Spleen (tissue), 11 donors: ENCODE data around the gene TMEM186. TPM values are rescaled to one million over a fixed set of nuclear protein-coding genes. Genes with fewer than 3 reads are reported as not detected.
"Not testable (repeated sequence)": the region's sequence is repeated elsewhere in the genome, so short reads cannot be mapped to it uniquely, and the experiment has no call there.

Experiments
- DNase-seq: peaks from one replicate; pipeline ENCODE4 v3.0.0-alpha.2; 2020
- H3K27ac ChIP-seq, 8 donors: fragments of 200-600 bp; sonication (generic) in 7 of 8; 1 replicate in 4 of 8; 2 replicates in 4 of 8; pipeline versions ENCODE4 v1.5.0 to v1.8.0; 2016 to 2021; ENCODE audit warnings: inconsistent platforms in 4 of 8, mild to moderate bottlenecking in 4 of 8, moderate library complexity in 1 of 8
- H3K27me3 ChIP-seq, 7 donors: fragments of 200-600 bp; sonication (generic) in 6 of 7; replicated peaks in 1 of 7; 1 replicate in 4 of 7; 2 replicates in 3 of 7; pipeline versions ENCODE4 v1.5.0 to v1.8.0; 2016 to 2021; ENCODE audit warnings: inconsistent platforms in 3 of 7, mild to moderate bottlenecking in 1 of 7
- H3K36me3 ChIP-seq, 6 donors: fragments of 200-600 bp; sonication (generic) in 5 of 6; 1 replicate in 4 of 6; 2 replicates in 2 of 6; pipeline versions ENCODE4 v1.5.0 to v1.8.0; 2016 to 2021; ENCODE audit warnings: inconsistent platforms in 2 of 6
- H3K4me1 ChIP-seq, 6 donors: fragments of 200-600 bp; sonication (generic) in 5 of 6; 1 replicate in 3 of 6; 2 replicates in 3 of 6; pipeline versions ENCODE4 v1.5.0 to v1.8.0; 2016 to 2021; ENCODE audit warnings: inconsistent platforms in 3 of 6
- H3K4me3 ChIP-seq, 8 donors: fragments of 200-600 bp; sonication (generic) in 7 of 8; 1 replicate in 4 of 8; 2 replicates in 4 of 8; pipeline versions ENCODE4 v1.5.0 to v1.8.0; 2016 to 2021; ENCODE audit warnings: inconsistent platforms in 4 of 8, mild to moderate bottlenecking in 4 of 8, moderate library complexity in 2 of 8
- H3K9me3 ChIP-seq, 8 donors: fragments of 200-600 bp; sonication (generic) in 7 of 8; 1 replicate in 4 of 8; 2 replicates in 4 of 8; pipeline versions ENCODE4 v1.5.0 to v1.8.0; 2016 to 2021; ENCODE audit warnings: inconsistent platforms in 4 of 8
- CTCF ChIP-seq, 11 experiments: fragments of 200-600 bp in 7 of 11; fragments of 450-650 bp in 4 of 11; sonication (generic) in 4 of 11; IDR thresholded peaks in 8 of 11; conservative IDR thresholded peaks in 3 of 11; 1 replicate in 7 of 11; 2 replicates in 4 of 11; pipeline versions ENCODE4 v1.4.0 to v1.8.0; 2016 to 2021; ENCODE audit warnings: antibody characterized with exemption in 11 of 11, inconsistent platforms in 4 of 11, mild to moderate bottlenecking in 1 of 11
- POLR2A ChIP-seq, 3 donors: fragments of 450-650 bp; IDR thresholded peaks; one replicate each; pipeline ENCODE4 v1.5.1; 2017; ENCODE audit warnings: antibody characterized with exemption in 3 of 3, mild to moderate bottlenecking in 1 of 3
- POLR2AphosphoS5 ChIP-seq, 3 donors: sonication (generic); formaldehyde crosslinking; IDR thresholded peaks; one replicate each; pipeline ENCODE4 v1.5.1; 2017; ENCODE audit warnings: antibody characterized with exemption in 3 of 3
- WGBS, 5 donors: extraction: QIAGEN DNeasy Blood & Tissue Kit in 3 of 5; methylation state at CpG; one replicate each; pipeline versions ENCODE4 v1.1.5 to v1.1.7; 2013 to 2018; 5-methylcytosine and 5-hydroxymethylcytosine counted together
- intact Hi-C: fragments of 100-400 bp; cut with DNase I; formaldehyde crosslinking; loops from one replicate; pipeline ENCODE4 v1.15.0; 2023; ENCODE audit warnings: low total_unique reads
- polyA plus RNA-seq, 3 donors: library from polyadenylated mRNA; stranded (reverse); fragments of 200-250 nt; gene quantifications; one replicate each; pipeline ENCODE4 v1.2.1, GENCODE V29; 2013
- total RNA-seq, 7 donors: library from RNA; depleted of rRNA in 3 of 7; stranded (reverse); fragments of >200 nt in 3 of 7; fragmentation: NEBNext Ultra II Directional in 4 of 7; extraction: Animal tissue kit (Norgen Biotek cat#: 25700) in 4 of 7; gene quantifications; one replicate each; pipeline versions ENCODE4 v1.1.0 to v1.2.1, GENCODE V29; 2016 to 2021
- donor health status: healthy with polysubstance abuse.
- donor health status: DM: no; HTN: no; CAD: no; lungs with moderate emphysema.
- donor health status: DM: no; HTN: no; CAD: no.
- donor health status: Bipolar disorder and iron deficiency.
- donor health status: healthy.
- donor health status: DM: no; HTN: no; CAD: no.
- donor health status: DM: yes; HTN: yes; CAD: no.

The TMEM186 gene
- total and polyA plus RNA-seq, 10 donors: 5.8 to 13.3 (median 8.7) TPM

- no peaks in the 10 kb centered on the region for H3K9me3 ChIP-seq
- H3K4me3 ChIP-seq: no peak overlapping the region
- TF ChIP-seq CTCF (IDR thresholded peaks at IDR 0.05 in 8 of 11, conservative IDR thresholded peaks at IDR 0.05 in 3 of 11): no peak
- no peak for TF ChIP-seq POLR2AphosphoS5 (IDR thresholded peaks at IDR 0.05)
- no peak for TF ChIP-seq POLR2A (IDR thresholded peaks at IDR 0.05)
- no peak for DNase-seq
- 84 to 93% (median 90%) methylated on average over 6 of the region's 6 CpGs for WGBS, 5 donors
- H3K4me1 ChIP-seq: peaks cover 4 to 23% (median 13%) of the 10 kb centered on the region in 6 donors
- H3K27me3 ChIP-seq: no peaks in the 10 kb centered on the region
- no peak overlapping the region for H3K27ac ChIP-seq
- intact Hi-C loops: no loop called here
- peaks cover 10 to 88% (median 76%) of the 10 kb centered on the region in 6 donors for H3K36me3 ChIP-seq
Measured at GRCh38 chr16:8804313-8804712, 6.9 kb upstream of the TMEM186 start.

GRCh38 chr16:8803733-8804132 lies 6.3 kb upstream of the TMEM186 start:
- H3K4me1 ChIP-seq: peaks cover 10 to 29% (median 19%) of the 10 kb centered on the region in 6 donors
- WGBS, 5 donors: 89 to 95% (median 93%) methylated on average over 11 to 12 of the region's 12 CpGs
- intact Hi-C loops, DNase-seq, H3K27me3 ChIP-seq, H3K27ac ChIP-seq, H3K4me3 ChIP-seq, H3K9me3 ChIP-seq: not testable (repeated sequence)
- H3K36me3 ChIP-seq: peaks cover 6 to 82% (median 71%) of the 10 kb centered on the region in 6 donors

- peaks cover 0 to 62% (median 51%) of the 10 kb centered on the region in 6 donors for H3K36me3 ChIP-seq
- no peak overlapping the region for H3K27ac ChIP-seq
- DNase-seq: no peak
- WGBS, 5 donors: 94 to 98% (median 96%) methylated on average over 4 of the region's 4 CpGs
- H3K27me3 ChIP-seq: no peaks in the 10 kb centered on the region
- no peak for TF ChIP-seq CTCF (IDR thresholded peaks at IDR 0.05 in 8 of 11, conservative IDR thresholded peaks at IDR 0.05 in 3 of 11)
- no peak for TF ChIP-seq POLR2A (IDR thresholded peaks at IDR 0.05)
- TF ChIP-seq POLR2AphosphoS5 (IDR thresholded peaks at IDR 0.05): no peak
- intact Hi-C loops: no loop called here
- no peaks in the 10 kb centered on the region for H3K9me3 ChIP-seq
- H3K4me1 ChIP-seq: peaks cover 16 to 43% (median 29%) of the 10 kb centered on the region in 6 donors
- no peak overlapping the region for H3K4me3 ChIP-seq
Measured at GRCh38 chr16:8801701-8802100, 4.3 kb upstream of the TMEM186 start.

GRCh38 chr16:8798535-8799157 lies 1.2 kb upstream of the TMEM186 start:
- Histone ChIP-seq H3K27ac (peak overlapping the region in 6 of 8 donors; percentile 61 to 87 (median 84)), H3K4me1 (peaks cover 21 to 64% (median 41%) of the 10 kb centered on the region in 6 donors), H3K4me3 (peak overlapping the region; percentile 75 to 100 (median 95)), H3K36me3 (peaks cover 0 to 45% (median 21%) of the 10 kb centered on the region in 6 donors), H3K9me3 (no peaks in the 10 kb centered on the region), H3K27me3 (no peaks in the 10 kb centered on the region)
- DNase-seq: no peak
- no peak for TF ChIP-seq POLR2A (IDR thresholded peaks at IDR 0.05)
- TF ChIP-seq POLR2AphosphoS5 (IDR thresholded peaks at IDR 0.05): no peak
- no peak for TF ChIP-seq CTCF (IDR thresholded peaks at IDR 0.05 in 8 of 11, conservative IDR thresholded peaks at IDR 0.05 in 3 of 11)
- intact Hi-C loops: loop anchor here (5.0 kb wide), 1 partner anchor 69 kb away; the partner anchor contains the start of gene CARHSP1
- WGBS, 5 donors: 50 to 68% (median 66%) methylated on average over 7 of the region's 7 CpGs
